GM19467 (cell line): ENCODE data around the gene VKORC1.
"Not testable (repeated sequence)": the region's sequence is repeated elsewhere in the genome, so short reads cannot be mapped to it uniquely, and the experiment has no call there.

Experiments
- ATAC-seq: cut with Tn5 transposase; IDR thresholded peaks from one replicate; pipeline ENCODE4 v1.9.1; 2021; ENCODE audit warnings: mild to moderate bottlenecking, moderate library complexity; ENCODE audit not compliant: unreplicated experiment

Gene VKORC1

DNA sequence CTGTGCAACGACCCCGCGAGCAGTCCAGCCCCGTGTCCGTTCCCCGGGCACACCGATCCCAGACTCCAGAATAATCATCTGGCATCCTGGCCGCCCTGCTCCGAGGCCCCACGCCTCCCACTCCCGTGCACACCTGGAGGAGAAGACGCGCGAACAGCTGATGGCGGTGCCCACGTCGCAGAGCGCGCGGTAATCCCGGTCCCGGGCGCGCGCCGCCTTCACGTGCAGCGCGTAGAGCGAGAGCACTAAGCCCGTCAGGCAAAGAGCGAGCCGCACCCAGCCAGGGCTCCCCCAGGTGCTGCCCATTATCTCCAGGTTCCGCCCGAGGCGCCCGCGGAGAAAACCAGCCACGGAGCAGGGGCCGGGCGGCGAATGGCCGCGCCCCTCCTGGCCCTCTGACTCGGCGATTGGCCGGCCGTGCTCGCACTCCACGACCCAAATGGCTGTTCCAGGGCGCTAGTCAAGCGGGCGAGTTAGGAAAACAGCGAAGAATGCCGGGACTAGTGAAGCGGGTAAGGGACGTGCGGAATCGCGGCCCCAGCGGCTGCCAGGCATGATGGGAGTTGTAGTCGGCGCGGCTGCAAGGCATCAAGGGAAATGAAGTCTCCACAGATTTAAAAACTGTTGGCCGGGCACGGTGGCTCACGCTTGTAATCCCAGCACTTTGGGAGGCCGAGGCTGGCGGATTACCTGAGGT, at the start of gene VKORC1:
VKORC1 (minus strand) TSS at position 374 of the 697 bp plus-strand sequence; CDS start at position 306, 68 bp downstream.
- ATAC-seq: peak; percentile 78

DNA sequence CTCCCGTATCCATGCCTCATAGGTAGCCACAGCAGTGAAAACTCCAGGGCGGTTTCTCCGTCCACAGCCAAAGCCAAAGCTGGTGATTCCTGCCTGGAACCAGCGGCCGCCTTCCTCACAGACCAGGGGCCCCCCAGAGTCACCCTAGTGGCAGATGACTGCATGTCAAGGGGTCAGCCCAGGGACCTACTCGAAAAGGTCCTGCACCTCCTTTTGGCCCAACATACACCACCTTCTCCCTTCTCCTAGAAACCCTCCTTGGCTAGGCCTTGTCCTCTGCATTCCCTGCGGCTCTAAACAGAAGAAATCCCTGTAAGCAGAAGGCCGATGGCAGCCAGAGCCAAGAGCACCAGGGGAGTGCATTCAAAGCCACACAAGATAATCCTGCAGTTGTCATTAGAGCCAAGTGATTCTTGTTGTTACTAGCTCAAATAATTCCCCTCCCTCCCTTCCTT, 49.1 kb upstream of the VKORC1 start:
- no peak for ATAC-seq

- no peak for ATAC-seq
These were observed 48.6 kb upstream of the VKORC1 start for GRCh38 chr16:31143011-31143693.

DNA sequence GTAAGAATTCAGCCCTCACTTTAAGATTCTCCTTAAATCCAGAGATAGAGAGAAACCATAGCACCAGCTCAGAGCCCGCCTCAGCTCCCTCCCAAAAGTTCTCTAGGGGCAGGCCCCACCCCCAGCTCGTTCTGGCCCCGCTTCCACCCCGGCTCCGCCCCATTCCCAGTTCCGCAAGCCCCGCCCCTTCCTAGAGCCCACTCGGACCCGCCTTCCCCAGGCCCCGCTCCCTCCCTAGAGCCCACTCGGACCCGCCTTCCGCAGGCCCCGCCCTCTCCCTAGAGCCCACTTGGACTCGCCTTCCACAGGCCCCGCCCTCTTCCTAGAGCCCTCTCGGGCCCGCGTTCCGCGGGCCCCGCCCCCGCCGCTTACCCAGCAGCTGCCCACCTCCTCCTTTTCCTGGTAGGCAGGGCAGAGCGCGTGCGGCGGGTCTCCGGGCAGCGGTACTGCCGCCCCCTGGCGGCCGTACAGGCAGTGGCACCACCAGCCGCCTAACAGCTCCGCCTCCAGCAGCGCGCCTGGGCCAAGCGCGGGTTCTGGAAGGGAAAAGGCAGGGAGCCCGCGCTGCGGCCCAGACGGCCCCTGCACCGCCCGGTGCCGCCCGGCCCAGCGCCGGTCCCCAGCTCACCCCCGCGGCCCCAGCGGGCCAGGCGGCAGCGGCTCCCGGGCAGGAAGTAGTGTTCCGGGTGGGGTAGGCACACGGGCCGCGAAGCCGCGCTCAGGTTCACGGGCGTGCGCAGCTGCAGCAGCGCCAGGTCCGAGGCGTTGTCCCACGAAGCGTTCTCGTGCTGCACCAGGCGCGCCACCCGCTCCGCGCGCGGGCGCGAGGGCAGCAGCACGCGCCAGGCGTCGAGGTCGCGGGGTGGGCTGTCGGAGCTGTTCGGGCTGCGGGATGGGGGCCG, 47.8 kb upstream of the VKORC1 start:
- ATAC-seq: peak; percentile 82

GRCh38 chr16:31141489-31142108, 47.0 kb upstream of the VKORC1 start:
- ATAC-seq: no peak

- not testable (repeated sequence) for ATAC-seq
These were observed 46.5 kb upstream of the VKORC1 start for GRCh38 chr16:31141071-31141469.

- ATAC-seq: no peak
These were observed 44.3 kb upstream of the VKORC1 start for GRCh38 chr16:31138621-31139578.

GRCh38 chr16:31136822-31137499, 42.4 kb upstream of the VKORC1 start:
- not testable (repeated sequence) for ATAC-seq

GRCh38 chr16:31136287-31136662, 41.7 kb upstream of the VKORC1 start:
- ATAC-seq: no peak

GRCh38 chr16:31135535-31136286, 41.1 kb upstream of the VKORC1 start, which contains the start of gene PRSS8:
TSS of gene PRSS8 (minus strand) at chr16:31135727. CDS start at chr16:31135498, 229 bp downstream.
- ATAC-seq: no peak

DNA sequence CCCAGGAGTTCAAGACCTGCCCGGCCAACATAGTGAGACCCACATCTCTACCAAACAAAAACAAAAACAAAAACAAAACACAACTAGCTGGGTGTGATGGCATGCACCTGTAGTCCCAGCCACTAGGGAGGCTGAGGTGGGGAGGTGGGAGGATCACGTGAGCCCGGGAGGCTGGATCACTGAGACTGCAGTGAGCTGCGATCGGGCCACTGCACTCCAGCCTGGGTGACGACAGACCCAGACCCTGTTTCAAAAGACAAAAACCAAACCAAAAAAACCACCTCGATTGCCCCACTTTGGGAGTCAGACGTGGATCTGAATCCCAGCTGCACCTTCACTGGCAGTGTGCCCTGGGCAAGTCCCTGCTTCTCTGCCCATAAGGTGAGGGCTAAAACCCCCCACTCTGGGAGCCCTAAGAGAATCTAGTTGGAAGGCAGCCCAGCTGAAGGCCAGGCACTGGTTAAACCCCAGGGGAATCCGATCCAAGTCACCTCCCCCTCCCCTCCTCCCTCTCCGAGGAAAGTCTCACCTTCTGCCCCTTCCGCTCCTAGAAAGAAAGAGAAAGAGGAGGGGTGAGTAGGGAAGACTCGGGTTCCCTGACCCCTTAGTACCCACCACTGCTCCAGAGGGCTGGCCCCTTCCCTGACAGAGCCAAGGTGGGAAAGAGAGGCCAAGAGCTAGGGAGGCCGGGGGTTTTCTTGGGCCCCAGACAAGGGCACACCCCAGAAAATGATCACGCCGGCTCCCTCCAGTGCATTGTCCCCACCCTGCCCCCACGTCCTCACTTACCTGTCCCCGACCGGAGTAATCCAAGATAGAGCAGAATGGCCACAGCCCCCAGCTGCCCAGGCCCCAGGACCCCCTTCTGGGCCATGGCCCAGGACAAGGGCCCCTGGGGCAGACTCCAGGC, 40.3 kb upstream of the VKORC1 start:
- ATAC-seq: no peak

- no peak for ATAC-seq
These were observed 39.5 kb upstream of the VKORC1 start for GRCh38 chr16:31134091-31134571.

DNA sequence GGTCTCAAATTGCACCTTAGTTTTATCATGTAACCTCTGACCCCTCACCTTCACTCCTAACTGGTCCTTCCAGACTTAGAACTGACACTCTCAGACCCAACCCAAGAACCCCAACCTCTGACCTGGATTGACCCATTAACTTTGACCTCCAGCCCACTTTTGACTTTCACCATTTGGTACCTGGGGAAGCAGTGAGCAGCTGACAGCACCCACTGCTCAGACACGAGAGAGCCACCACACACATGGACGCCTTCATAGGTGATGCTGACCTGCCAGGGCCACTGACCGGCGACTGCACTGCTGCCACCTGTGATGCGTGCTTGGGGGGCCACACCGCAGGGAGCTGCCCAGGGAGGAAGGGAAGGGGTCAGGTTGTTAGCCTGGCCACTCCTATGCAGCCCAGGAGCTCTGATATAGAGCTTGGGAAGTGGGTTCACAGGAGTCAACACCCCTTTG, 38.5 kb upstream of the VKORC1 start:
- ATAC-seq: no peak

- ATAC-seq: no peak
These were observed 37.8 kb upstream of the VKORC1 start for GRCh38 chr16:31132303-31132979.

DNA sequence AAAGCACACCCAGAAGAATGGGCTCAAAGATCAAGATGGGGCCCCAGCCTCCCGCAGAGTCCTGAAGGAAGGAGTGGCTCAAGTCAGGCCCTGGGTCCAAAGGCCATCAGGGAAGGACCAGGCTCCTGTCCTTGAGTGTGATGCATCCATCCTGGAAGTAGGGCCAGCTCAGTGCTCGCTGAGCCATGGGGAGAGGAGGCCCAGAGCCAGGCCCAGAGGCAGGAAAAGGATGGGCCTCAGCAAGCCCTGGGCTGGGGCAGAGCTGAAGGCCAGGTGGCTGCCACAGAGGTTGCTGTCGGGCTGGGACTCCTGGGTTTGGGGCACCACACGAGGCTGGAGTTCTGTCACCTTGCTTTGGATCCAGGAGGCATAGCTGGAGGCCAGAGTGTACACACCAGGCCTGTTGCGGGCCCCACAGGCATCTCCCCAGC, 37.3 kb upstream of the VKORC1 start:
- no peak for ATAC-seq

DNA sequence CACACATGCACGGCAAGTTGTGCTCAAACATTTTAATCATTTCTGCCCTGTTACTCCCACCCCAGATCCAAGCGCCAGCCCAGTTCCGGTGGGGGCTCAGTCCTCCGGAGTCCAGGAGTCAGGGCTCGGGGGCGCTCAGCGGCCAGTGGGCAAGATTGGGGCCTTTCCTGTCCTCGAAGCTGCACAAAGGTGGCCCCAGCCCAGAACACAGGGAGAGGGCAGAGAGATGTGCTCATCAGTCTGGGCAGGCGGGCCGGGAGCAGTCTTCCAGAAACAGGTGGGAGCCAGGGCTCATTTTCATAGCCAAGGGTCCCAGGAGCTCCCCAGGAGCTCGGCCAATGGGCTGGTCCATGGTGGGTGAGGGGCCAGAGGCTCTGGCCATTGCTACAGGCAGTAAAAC, 36.8 kb upstream of the VKORC1 start:
- no peak for ATAC-seq
